Upper lobe of left lung (tissue), 4 donors: ENCODE measurements around the gene GSG1L.

ENCODE experiments used
- EP300 ChIP-seq, 4 donors: sonication (generic); formaldehyde crosslinking; IDR thresholded peaks; one replicate each; pipeline ENCODE4 v1.5.1; 2017; ENCODE audit warnings: antibody characterized with exemption in 4 of 4, control low read depth in 2 of 4
- POLR2AphosphoS5 ChIP-seq, 2 donors: sonication (generic); formaldehyde crosslinking; IDR thresholded peaks; one replicate each; pipeline ENCODE4 v1.5.1; 2017; ENCODE audit warnings: antibody characterized with exemption in 2 of 2
- TF ChIP-seq, protein P1 (sequence below), 6 experiments: fragments of 450-650 bp in 4 of 6; fragments of 200-600 bp in 2 of 6; sonication (generic) in 2 of 6; IDR thresholded peaks; one replicate each; pipeline ENCODE4 v1.5.1; 2016 to 2019; ENCODE audit warnings: antibody characterized with exemption in 6 of 6

DNA sequence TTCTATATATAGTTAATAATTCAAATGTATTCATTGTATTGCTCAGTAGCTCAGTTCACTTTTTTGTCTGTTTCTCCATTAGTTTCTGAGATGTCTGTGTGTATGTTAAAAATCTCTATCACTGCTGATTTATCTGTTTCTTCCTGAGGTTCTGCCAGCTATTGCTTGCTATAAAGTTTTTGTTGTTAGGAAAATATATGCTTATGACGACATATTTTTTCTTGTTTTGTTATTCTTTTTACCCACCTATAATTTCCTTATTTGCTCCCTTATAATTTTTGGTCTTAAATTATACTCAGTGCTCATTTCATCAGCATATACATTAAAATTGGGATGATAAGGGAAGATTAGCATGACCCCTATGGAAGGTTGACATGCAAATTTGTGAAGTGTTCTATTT is 200.6 kb downstream of the GSG1L start:
- TF ChIP-seq, protein P1, sequence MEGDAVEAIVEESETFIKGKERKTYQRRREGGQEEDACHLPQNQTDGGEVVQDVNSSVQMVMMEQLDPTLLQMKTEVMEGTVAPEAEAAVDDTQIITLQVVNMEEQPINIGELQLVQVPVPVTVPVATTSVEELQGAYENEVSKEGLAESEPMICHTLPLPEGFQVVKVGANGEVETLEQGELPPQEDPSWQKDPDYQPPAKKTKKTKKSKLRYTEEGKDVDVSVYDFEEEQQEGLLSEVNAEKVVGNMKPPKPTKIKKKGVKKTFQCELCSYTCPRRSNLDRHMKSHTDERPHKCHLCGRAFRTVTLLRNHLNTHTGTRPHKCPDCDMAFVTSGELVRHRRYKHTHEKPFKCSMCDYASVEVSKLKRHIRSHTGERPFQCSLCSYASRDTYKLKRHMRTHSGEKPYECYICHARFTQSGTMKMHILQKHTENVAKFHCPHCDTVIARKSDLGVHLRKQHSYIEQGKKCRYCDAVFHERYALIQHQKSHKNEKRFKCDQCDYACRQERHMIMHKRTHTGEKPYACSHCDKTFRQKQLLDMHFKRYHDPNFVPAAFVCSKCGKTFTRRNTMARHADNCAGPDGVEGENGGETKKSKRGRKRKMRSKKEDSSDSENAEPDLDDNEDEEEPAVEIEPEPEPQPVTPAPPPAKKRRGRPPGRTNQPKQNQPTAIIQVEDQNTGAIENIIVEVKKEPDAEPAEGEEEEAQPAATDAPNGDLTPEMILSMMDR (IDR thresholded peaks at IDR 0.05) = no peak
- TF ChIP-seq POLR2AphosphoS5 (IDR thresholded peaks at IDR 0.05) (no peak), EP300 (IDR thresholded peaks at IDR 0.05) (no peak)
